Gastroesophageal sphincter (tissue), 3 donors: Measurements from ENCODE around the gene ARMC3.

Experiments used
- POLR2A ChIP-seq, 2 donors: fragments of 450-650 bp; IDR thresholded peaks; one replicate each; pipeline ENCODE4 v1.6.1; 2017; ENCODE audit warnings: antibody characterized with exemption in 2 of 2, mild to moderate bottlenecking in 2 of 2, moderate library complexity in 1 of 2
- POLR2AphosphoS5 ChIP-seq: sonication (generic); formaldehyde crosslinking; IDR thresholded peaks from one replicate; pipeline ENCODE4 v1.6.1; 2017; ENCODE audit warnings: antibody characterized with exemption
- TF ChIP-seq, protein P1 (sequence below), 4 experiments: fragments of 200-600 bp in 2 of 4; fragments of 450-650 bp in 2 of 4; sonication (generic) in 1 of 4; IDR thresholded peaks; one replicate each; pipeline ENCODE4 v1.5.1; 2017 to 2019; ENCODE audit warnings: antibody characterized with exemption in 4 of 4, mild to moderate bottlenecking in 2 of 4, moderate library complexity in 2 of 4

DNA sequence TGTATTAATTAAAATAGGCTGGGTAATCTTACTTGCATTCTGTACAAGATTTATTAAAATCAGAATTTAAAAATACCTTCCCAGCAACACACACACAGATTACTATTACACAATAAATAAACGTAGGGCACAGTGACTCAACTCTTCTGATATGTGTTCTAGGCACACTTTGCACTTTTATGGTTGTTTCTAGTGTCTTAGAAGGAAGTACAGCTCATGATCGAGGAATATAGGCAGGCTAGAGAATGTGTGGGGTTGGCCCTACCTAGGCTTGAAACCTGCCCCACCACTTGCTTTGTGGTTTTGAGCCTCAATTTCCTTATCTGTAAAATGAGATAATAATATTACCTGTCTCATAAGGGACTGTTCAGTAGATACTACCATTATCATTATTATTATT lies 30.5 kb downstream of the ARMC3 start:
- TF ChIP-seq, protein P1, sequence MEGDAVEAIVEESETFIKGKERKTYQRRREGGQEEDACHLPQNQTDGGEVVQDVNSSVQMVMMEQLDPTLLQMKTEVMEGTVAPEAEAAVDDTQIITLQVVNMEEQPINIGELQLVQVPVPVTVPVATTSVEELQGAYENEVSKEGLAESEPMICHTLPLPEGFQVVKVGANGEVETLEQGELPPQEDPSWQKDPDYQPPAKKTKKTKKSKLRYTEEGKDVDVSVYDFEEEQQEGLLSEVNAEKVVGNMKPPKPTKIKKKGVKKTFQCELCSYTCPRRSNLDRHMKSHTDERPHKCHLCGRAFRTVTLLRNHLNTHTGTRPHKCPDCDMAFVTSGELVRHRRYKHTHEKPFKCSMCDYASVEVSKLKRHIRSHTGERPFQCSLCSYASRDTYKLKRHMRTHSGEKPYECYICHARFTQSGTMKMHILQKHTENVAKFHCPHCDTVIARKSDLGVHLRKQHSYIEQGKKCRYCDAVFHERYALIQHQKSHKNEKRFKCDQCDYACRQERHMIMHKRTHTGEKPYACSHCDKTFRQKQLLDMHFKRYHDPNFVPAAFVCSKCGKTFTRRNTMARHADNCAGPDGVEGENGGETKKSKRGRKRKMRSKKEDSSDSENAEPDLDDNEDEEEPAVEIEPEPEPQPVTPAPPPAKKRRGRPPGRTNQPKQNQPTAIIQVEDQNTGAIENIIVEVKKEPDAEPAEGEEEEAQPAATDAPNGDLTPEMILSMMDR (IDR thresholded peaks at IDR 0.05) = no peak
- TF ChIP-seq POLR2A (IDR thresholded peaks at IDR 0.05) (no peak), POLR2AphosphoS5 (no peak)
